ENCODE data around the gene SLC16A1.

Gene SLC16A1

DNA sequence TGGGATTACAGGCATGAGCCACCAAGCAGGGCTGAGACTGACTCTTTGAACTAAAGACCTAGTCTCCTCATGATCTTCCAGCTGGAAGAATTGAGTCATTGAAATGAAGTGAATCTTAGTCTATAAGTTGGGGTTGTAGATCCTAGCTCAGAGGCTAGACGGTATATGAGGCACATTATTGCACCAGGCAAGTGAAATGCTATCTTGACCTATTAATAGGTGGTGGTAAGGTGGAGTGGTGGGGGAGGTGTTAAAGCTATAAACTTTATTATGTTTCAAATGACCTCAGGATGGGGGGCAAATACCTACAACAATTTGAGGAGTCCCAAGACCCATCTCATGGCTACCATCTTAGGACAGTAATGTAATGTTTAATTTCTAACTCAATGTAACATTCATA lies 36.8 kb upstream of the SLC16A1 start:
- Histone ChIP-seq H3K9me3 (ENCODE audit: insufficient read depth, low read depth, low read length) (no peaks in the 10 kb centered on the region), H3K4me3 (ENCODE audit: low read length, poor library complexity, severe bottlenecking) (no peak overlapping the region), H3K9me2 (replicated peaks; ENCODE audit: low read depth, low read length) (no peaks in the 10 kb centered on the region), H3K27me3 (ENCODE audit: insufficient read depth, low read length, poor library complexity, severe bottlenecking) (no peaks in the 10 kb centered on the region), H3K9ac (ENCODE audit: low read depth, low read length, poor library complexity, severe bottlenecking) (no peak overlapping the region), H3K79me2 (ENCODE audit: insufficient read depth, low read length) (no peaks in the 10 kb centered on the region), H3K4me1 (ENCODE audit: insufficient read depth, low read length, poor library complexity, severe bottlenecking) (no peaks in the 10 kb centered on the region), H2AFZ (ENCODE audit: low read length) (no peak overlapping the region), H3K36me3 (ENCODE audit: insufficient read depth, low read length) (no peaks in the 10 kb centered on the region), H4K20me1 (ENCODE audit: insufficient read depth, low read length, poor library complexity, severe bottlenecking) (no peaks in the 10 kb centered on the region), H3F3A (ENCODE audit: low read depth) (no peaks in the 10 kb centered on the region), H3K4me2 (ENCODE audit: low read depth, low read length, poor library complexity, severe bottlenecking) (no peak overlapping the region)
- no peak for TF ChIP-seq EZH2phosphoT487 (IDR thresholded peaks at IDR 0.05; ENCODE audit: borderline replicate concordance)
- TF ChIP-seq, protein P1, sequence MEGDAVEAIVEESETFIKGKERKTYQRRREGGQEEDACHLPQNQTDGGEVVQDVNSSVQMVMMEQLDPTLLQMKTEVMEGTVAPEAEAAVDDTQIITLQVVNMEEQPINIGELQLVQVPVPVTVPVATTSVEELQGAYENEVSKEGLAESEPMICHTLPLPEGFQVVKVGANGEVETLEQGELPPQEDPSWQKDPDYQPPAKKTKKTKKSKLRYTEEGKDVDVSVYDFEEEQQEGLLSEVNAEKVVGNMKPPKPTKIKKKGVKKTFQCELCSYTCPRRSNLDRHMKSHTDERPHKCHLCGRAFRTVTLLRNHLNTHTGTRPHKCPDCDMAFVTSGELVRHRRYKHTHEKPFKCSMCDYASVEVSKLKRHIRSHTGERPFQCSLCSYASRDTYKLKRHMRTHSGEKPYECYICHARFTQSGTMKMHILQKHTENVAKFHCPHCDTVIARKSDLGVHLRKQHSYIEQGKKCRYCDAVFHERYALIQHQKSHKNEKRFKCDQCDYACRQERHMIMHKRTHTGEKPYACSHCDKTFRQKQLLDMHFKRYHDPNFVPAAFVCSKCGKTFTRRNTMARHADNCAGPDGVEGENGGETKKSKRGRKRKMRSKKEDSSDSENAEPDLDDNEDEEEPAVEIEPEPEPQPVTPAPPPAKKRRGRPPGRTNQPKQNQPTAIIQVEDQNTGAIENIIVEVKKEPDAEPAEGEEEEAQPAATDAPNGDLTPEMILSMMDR (conservative IDR thresholded peaks at IDR 0.05; ENCODE audit: low read length), result no peak

DNA sequence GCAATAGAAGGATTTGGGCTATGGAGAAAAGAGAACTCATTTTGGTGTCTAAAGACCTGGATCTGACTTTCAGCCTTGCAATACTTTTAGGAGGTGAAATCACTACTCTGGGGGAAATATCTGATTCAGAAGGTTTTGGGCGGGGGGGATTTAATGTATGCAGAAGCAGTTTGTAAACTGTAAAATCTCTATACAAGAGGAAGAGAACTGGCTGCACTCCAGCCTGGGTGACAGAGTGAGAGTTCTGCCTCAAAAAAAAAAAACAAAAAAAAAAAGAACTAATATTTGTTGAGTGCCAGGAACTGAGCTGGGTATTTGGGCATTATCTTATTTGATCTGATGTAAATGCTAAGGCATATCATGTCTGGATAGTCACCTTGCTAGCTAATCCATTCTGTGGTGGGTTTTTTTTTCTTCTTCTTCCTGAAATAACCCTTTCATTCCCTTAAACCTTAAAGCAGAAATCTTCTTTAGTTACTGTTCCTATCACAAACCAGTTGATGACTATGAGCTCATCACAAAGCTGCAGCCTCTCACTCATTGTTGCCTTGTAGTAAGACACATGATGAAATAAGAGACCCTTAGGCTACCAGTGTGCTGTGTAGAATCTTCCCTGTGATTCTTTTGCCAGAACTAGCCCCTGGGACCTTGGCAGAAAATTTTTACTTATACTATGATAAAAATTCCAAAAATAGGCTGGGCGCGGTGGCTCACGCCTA lies 35.6 kb upstream of the SLC16A1 start:
- Histone ChIP-seq H3F3A (ENCODE audit: low read depth) (no peaks in the 10 kb centered on the region), H3K27me3 (ENCODE audit: insufficient read depth, low read length, poor library complexity, severe bottlenecking) (no peaks in the 10 kb centered on the region), H3K36me3 (ENCODE audit: insufficient read depth, low read length) (no peaks in the 10 kb centered on the region), H3K9me3 (ENCODE audit: insufficient read depth, low read depth, low read length) (no peaks in the 10 kb centered on the region), H3K4me1 (ENCODE audit: insufficient read depth, low read length, poor library complexity, severe bottlenecking) (no peaks in the 10 kb centered on the region), H4K20me1 (ENCODE audit: insufficient read depth, low read length, poor library complexity, severe bottlenecking) (no peaks in the 10 kb centered on the region), H3K79me2 (ENCODE audit: insufficient read depth, low read length) (no peaks in the 10 kb centered on the region), H3K4me3 (ENCODE audit: low read length, poor library complexity, severe bottlenecking) (no peak overlapping the region), H3K9ac (ENCODE audit: low read depth, low read length, poor library complexity, severe bottlenecking) (no peak overlapping the region), H2AFZ (ENCODE audit: low read length) (no peak overlapping the region), H3K4me2 (ENCODE audit: low read depth, low read length, poor library complexity, severe bottlenecking) (no peak overlapping the region), H3K9me2 (replicated peaks; ENCODE audit: low read depth, low read length) (no peaks in the 10 kb centered on the region)
- TF ChIP-seq, protein P1 (conservative IDR thresholded peaks at IDR 0.05; ENCODE audit: low read length), result no peak

DNA sequence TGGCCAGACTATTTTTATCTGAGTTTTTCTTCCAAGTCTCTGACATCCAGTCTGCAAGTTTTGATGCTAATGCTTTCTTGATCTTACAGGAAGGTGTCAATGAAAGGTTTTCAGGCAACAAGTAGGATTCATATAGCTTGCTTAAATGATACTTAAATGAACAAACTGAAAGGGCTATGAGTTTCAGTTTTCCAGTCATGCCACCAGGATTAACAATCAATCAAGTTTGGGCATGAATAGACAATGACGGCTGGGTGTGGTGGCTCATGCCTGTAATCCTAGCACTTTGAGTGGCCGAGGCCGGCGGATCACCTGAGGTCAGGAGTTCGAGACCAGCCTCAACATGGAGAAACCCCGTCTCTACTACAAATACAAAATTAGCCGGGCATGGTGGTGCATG lies 34.3 kb upstream of the SLC16A1 start:
- Histone ChIP-seq H3K79me2 (ENCODE audit: insufficient read depth, low read length) (no peaks in the 10 kb centered on the region), H3K4me1 (ENCODE audit: insufficient read depth, low read length, poor library complexity, severe bottlenecking) (no peaks in the 10 kb centered on the region), H3K9me3 (ENCODE audit: insufficient read depth, low read depth, low read length) (no peaks in the 10 kb centered on the region), H3K36me3 (ENCODE audit: insufficient read depth, low read length) (no peaks in the 10 kb centered on the region), H3F3A (ENCODE audit: low read depth) (no peaks in the 10 kb centered on the region), H3K4me2 (ENCODE audit: low read depth, low read length, poor library complexity, severe bottlenecking) (no peak overlapping the region), H3K4me3 (ENCODE audit: low read length, poor library complexity, severe bottlenecking) (no peak overlapping the region), H4K20me1 (ENCODE audit: insufficient read depth, low read length, poor library complexity, severe bottlenecking) (no peaks in the 10 kb centered on the region), H3K9me2 (replicated peaks; ENCODE audit: low read depth, low read length) (no peaks in the 10 kb centered on the region), H3K27me3 (ENCODE audit: insufficient read depth, low read length, poor library complexity, severe bottlenecking) (no peaks in the 10 kb centered on the region), H3K9ac (ENCODE audit: low read depth, low read length, poor library complexity, severe bottlenecking) (no peak overlapping the region), H2AFZ (ENCODE audit: low read length) (no peak overlapping the region)
- TF ChIP-seq EZH2phosphoT487 (IDR thresholded peaks at IDR 0.05; ENCODE audit: borderline replicate concordance), result no peak
- TF ChIP-seq, protein P1 (conservative IDR thresholded peaks at IDR 0.05; ENCODE audit: low read length), result no peak
